Activated CD4-positive, CD25-positive, alpha-beta regulatory T cell treated with anti-CD3 and anti-CD28 coated beads, Interleukin-2, amount 50 U/mL, for 16 hours (primary cell): ENCODE results near the gene KCNK16.

Experiments
- DNase-seq: peaks from one replicate; pipeline ENCODE4 v3.0.0-alpha.2; 2020; ENCODE audit warnings: low read depth, low spot score

KCNK16 gene

GRCh38 chr6:39341937-39342336, 19.4 kb upstream of the KCNK16 start:
- no peak for DNase-seq

- DNase-seq, result no peak
Measured at GRCh38 chr6:39341352-39341751, 18.9 kb upstream of the KCNK16 start.

GRCh38 chr6:39339868-39340550, 17.5 kb upstream of the KCNK16 start:
- DNase-seq, result no peak

- DNase-seq, result no peak
Measured at GRCh38 chr6:39339096-39339867, 16.8 kb upstream of the KCNK16 start.

- DNase-seq, result no peak
Measured at GRCh38 chr6:39338397-39338796, 15.9 kb upstream of the KCNK16 start.

- DNase-seq, result no peak
Measured at GRCh38 chr6:39335780-39336545, 13.5 kb upstream of the KCNK16 start.

GRCh38 chr6:39333644-39334438, 11.3 kb upstream of the KCNK16 start:
- DNase-seq, result no peak

GRCh38 chr6:39330476-39330875, 8.0 kb upstream of the KCNK16 start:
- DNase-seq, result no peak

GRCh38 chr6:39330057-39330456, 7.6 kb upstream of the KCNK16 start:
- no peak for DNase-seq

- DNase-seq, result no peak
Measured at GRCh38 chr6:39328066-39328465, 5.6 kb upstream of the KCNK16 start.

- no peak for DNase-seq
Measured at GRCh38 chr6:39327507-39327906, 5.0 kb upstream of the KCNK16 start.

GRCh38 chr6:39321761-39322160, 741 bp downstream of the KCNK16 start:
- DNase-seq, result no peak

GRCh38 chr6:39320363-39320984, 2.0 kb downstream of the KCNK16 start:
- DNase-seq, result no peak

GRCh38 chr6:39319621-39320362, 2.7 kb downstream of the KCNK16 start:
- DNase-seq, result no peak

- DNase-seq, result no peak
Measured at GRCh38 chr6:39317256-39317655, 5.2 kb downstream of the KCNK16 start.

GRCh38 chr6:39314273-39314795, 8.2 kb downstream of the KCNK16 start, which contains the start of gene KCNK17:
Gene KCNK17, minus strand, starts transcription at chr6:39314419. Its CDS starts 99 bp downstream, at chr6:39314320.
- DNase-seq, result no peak

- no peak for DNase-seq
Measured at GRCh38 chr6:39313526-39314272, 8.8 kb downstream of the KCNK16 start.

GRCh38 chr6:39312912-39313525, 9.5 kb downstream of the KCNK16 start:
- DNase-seq, result no peak

GRCh38 chr6:39310542-39310941, 12.0 kb downstream of the KCNK16 start:
- DNase-seq, result no peak
